ENCODE results near the gene COL24A1. TPM values are rescaled to one million over a fixed set of nuclear protein-coding genes. Genes with fewer than 3 reads are reported as not detected.

Gene COL24A1
- total RNA-seq, 1 experiment from 2014 or later, result 0.35 TPM

DNA sequence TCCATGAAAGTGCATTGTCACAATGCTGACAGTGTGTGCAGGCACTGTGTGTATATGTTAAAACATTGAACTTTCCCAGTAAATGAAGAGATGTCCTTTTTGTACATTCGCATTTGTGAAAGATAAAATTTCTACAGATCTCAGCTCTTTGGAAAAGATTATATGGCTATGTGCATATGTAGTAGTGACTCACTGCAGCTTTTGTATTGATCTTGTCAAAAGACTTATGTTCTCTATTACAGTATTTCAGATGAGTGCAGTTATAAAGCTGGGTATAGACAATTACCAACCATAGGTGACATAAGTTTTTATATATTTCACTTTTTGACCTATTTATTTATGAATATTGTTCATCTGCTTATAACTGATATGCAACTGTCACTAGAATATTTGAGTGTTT lies 212.6 kb downstream of the COL24A1 start:
- no peak overlapping the region for H3K14ac ChIP-seq (ENCODE audit: insufficient read depth, low read length)

More for the DNA sequence above, 212.6 kb downstream of the COL24A1 start:
- Histone ChIP-seq H3K79me1 (ENCODE audit: insufficient read depth, low read depth, low read length, poor library complexity, severe bottlenecking) (no peaks in the 10 kb centered on the region), H2AFZ (ENCODE audit: low read length) (no peak overlapping the region), H3K23ac (ENCODE audit: insufficient read length, low read depth, low read length) (no peak overlapping the region), H2BK20ac (ENCODE audit: low read depth, low read length, poor library complexity, severe bottlenecking) (no peak overlapping the region), H3K27ac (ENCODE audit: insufficient read length, low read depth, low read length) (no peak overlapping the region), H3K79me2 (ENCODE audit: insufficient read depth, low read length) (no peaks in the 10 kb centered on the region), H2BK5ac (ENCODE audit: insufficient read length, low read length) (no peak overlapping the region), H3K9me3 (ENCODE audit: control insufficient read depth, low read depth, low read length) (no peaks in the 10 kb centered on the region), H3K23me2 (ENCODE audit: insufficient read length, low read depth, low read length, poor library complexity, severe bottlenecking) (no peaks in the 10 kb centered on the region), H4K5ac (ENCODE audit: insufficient read length, low read depth, low read length) (no peak overlapping the region), H3K27me3 (ENCODE audit: insufficient read depth, low read length) (no peaks in the 10 kb centered on the region), H3K18ac (ENCODE audit: insufficient read length, low read depth, low read length) (no peak overlapping the region), H2BK120ac (ENCODE audit: low read depth, low read length, poor library complexity, severe bottlenecking) (no peak overlapping the region), H3K56ac (ENCODE audit: insufficient read length, low read depth, low read length) (no peak overlapping the region), H2AK5ac (ENCODE audit: insufficient read length, low read length) (no peak overlapping the region), H3T11ph (ENCODE audit: low read length) (no peak overlapping the region), H3K4me2 (ENCODE audit: insufficient read depth, insufficient read length, low read length) (no peak overlapping the region), H3K4ac (ENCODE audit: low read depth, low read length) (no peak overlapping the region), H4K8ac (replicated peaks; ENCODE audit: insufficient read length, low read depth, low read length) (no peak overlapping the region), H3K9ac (ENCODE audit: extremely low read depth, insufficient read length, low read length) (no peak overlapping the region), H2BK12ac (ENCODE audit: insufficient read length, low read depth, low read length) (no peak overlapping the region), H4K20me1 (ENCODE audit: control insufficient read depth, insufficient read depth, insufficient read length) (no peaks in the 10 kb centered on the region), H4K91ac (ENCODE audit: insufficient read length, low read depth, low read length) (no peak overlapping the region), H2BK15ac (ENCODE audit: low read depth, low read length) (no peak overlapping the region), H3K4me1 (ENCODE audit: insufficient read depth, low read length) (no peaks in the 10 kb centered on the region)
- H3K4me3 Mint-ChIP-seq, result no peak overlapping the region
- no peak overlapping the region for H3K27ac Mint-ChIP-seq
- H3K9me3 Mint-ChIP-seq, result no peaks in the 10 kb centered on the region
- H3K27me3 Mint-ChIP-seq (ENCODE audit: low read depth), result no peaks in the 10 kb centered on the region; the same call in 1 of the 2 replicates
- no peak for DNase-seq
- TF ChIP-seq, protein P1, sequence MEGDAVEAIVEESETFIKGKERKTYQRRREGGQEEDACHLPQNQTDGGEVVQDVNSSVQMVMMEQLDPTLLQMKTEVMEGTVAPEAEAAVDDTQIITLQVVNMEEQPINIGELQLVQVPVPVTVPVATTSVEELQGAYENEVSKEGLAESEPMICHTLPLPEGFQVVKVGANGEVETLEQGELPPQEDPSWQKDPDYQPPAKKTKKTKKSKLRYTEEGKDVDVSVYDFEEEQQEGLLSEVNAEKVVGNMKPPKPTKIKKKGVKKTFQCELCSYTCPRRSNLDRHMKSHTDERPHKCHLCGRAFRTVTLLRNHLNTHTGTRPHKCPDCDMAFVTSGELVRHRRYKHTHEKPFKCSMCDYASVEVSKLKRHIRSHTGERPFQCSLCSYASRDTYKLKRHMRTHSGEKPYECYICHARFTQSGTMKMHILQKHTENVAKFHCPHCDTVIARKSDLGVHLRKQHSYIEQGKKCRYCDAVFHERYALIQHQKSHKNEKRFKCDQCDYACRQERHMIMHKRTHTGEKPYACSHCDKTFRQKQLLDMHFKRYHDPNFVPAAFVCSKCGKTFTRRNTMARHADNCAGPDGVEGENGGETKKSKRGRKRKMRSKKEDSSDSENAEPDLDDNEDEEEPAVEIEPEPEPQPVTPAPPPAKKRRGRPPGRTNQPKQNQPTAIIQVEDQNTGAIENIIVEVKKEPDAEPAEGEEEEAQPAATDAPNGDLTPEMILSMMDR (conservative IDR thresholded peaks at IDR 0.05), result no peak
- no CpG with 5 or more reads among the region's 1 CpG for WGBS (ENCODE audit: extremely low coverage, insufficient read length, low lambda C conversion rate)
- no peaks in the 10 kb centered on the region for H3K4me1 Mint-ChIP-seq
- no peaks in the 10 kb centered on the region for H3K36me3 Mint-ChIP-seq (ENCODE audit: insufficient read depth in 1 of 3, low read depth in 3 of 3)
